NCI-H2171 treated with DMSO at 0.1 percent for 48 hours (cell line): ENCODE measurements around the gene FCGR3A.
A peak's percentile ranks its signal among the peaks of the same experiment; 100 is the strongest.
"Not testable (repeated sequence)": the region's sequence is repeated elsewhere in the genome, so short reads cannot be mapped to it uniquely, and the experiment has no call there.

Experiments used
- DNase-seq: peaks from one replicate; lab custom pipeline; 2025; lab: John Stamatoyannopoulos, UW

The FCGR3A gene

DNA sequence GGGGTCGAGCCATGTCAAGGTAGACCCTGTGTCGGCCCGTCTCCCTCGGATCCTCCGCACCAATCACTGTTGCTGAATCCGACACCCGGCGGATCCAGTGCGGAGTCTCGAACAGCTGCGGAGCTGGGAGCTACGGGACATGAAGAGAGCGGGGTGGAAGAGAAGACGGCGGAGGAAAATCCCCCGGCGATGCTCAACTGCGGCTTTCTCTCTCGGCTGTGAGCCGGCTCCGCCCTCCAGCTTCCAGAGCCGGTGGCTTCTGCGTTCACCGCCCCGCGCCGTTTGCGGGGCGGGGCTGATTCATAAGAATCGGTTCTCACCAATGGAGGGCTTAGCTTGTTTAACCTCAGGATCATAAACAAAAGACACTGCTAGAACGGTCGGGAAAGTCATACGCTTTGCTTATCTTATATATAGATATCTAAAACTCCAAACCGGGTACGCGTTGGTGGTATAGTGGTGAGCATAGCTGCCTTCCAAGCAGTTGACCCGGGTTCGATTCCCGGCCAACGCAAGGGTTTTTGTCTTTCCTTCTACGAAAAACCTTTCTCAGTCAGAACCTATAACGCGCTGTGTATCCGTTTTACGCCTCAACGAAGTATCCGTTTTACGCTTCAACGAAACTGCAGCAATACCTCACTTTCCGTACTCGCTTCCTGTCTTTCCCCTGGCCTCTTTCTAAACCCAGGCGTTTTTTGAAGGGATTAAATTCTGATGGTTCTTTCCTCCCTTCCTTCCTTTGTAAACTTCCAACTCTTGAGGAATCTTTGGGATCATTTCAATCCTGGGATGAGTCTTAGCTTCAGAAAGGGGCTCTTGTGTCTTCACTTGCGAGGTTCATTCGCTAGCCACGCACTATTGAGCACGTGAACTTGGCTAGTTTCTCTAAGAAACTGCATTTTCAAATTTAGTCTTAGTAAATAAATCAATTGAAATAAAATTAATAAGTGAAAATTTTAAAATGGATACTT is 18.7 kb downstream of the FCGR3A start:
- DNase-seq, result peak; percentile 90

DNA sequence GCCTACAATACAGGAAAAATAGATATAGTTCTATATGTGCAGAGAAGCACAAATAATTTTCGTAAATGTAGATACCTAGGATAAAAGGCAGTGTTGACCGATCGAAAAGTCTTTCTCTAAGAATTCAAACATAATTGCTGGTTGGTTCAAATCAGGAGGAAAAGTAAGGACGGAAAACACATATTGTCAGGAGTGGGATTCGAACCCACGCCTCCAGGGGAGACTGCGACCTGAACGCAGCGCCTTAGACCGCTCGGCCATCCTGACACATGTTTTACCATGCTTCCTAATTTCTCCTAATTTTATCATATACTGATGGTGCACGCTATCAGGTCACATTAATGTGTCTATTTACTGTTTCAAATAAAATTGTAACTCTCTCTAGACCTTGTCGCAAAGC is 19.5 kb downstream of the FCGR3A start:
- peak; percentile 55 for DNase-seq

GRCh38 chr1:161529463-161530104 is 20.0 kb downstream of the FCGR3A start:
- DNase-seq, result not testable (repeated sequence)

- not testable (repeated sequence) for DNase-seq
These were observed 21.1 kb downstream of the FCGR3A start for GRCh38 chr1:161528550-161528949.

GRCh38 chr1:161525918-161526317 is 23.7 kb downstream of the FCGR3A start:
- DNase-seq, result not testable (repeated sequence)

DNA sequence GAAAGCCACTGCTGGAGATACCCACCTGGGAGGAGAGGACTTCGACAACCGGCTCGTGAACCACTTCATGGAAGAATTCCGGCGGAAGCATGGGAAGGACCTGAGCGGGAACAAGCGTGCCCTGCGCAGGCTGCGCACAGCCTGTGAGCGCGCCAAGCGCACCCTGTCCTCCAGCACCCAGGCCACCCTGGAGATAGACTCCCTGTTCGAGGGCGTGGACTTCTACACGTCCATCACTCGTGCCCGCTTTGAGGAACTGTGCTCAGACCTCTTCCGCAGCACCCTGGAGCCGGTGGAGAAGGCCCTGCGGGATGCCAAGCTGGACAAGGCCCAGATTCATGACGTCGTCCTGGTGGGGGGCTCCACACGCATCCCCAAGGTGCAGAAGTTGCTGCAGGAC is 24.3 kb downstream of the FCGR3A start:
- DNase-seq, result not testable (repeated sequence)

DNA sequence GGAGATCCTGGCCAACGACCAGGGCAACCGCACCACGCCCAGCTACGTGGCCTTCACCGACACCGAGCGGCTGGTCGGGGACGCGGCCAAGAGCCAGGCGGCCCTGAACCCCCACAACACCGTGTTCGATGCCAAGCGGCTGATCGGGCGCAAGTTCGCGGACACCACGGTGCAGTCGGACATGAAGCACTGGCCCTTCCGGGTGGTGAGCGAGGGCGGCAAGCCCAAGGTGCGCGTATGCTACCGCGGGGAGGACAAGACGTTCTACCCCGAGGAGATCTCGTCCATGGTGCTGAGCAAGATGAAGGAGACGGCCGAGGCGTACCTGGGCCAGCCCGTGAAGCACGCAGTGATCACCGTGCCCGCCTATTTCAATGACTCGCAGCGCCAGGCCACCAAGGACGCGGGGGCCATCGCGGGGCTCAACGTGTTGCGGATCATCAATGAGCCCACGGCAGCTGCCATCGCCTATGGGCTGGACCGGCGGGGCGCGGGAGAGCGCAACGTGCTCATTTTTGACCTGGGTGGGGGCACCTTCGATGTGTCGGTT is 24.8 kb downstream of the FCGR3A start:
- not testable (repeated sequence) for DNase-seq

DNA sequence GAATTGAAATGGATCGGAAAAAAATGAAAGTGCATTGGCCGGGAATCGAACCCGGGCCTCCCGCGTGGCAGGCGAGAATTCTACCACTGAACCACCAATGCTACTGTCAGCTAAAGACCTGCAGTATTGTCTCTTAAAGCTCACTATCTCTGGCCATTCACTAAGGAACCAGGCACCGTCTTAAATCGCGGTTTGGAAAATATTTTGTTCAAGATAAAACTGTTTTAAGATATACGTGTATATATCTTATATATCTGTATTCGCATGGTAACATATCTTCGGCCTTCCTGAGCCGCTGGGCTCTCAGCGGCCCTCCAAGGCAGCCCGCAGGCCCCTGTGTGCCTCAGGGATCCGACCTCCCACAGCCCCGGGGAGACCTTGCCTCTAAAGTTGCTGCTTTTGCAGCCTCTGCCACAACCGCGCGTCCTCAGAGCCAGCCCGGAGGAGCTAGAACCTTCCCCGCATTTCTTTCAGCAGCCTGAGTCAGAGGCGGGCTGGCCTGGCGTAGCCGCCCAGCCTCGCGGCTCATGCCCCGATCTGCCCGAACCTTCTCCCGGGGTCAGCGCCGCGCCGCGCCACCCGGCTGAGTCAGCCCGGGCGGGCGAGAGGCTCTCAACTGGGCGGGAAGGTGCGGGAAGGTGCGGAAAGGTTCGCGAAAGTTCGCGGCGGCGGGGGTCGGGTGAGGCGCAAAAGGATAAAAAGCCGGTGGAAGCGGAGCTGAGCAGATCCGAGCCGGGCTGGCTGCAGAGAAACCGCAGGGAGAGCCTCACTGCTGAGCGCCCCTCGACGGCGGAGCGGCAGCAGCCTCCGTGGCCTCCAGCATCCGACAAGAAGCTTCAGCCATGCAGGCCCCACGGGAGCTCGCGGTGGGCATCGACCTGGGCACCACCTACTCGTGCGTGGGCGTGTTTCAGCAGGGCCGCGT is 25.5 kb downstream of the FCGR3A start, which contains the start of gene HSPA6:
Gene HSPA6 (plus strand): TSS at position 724 of the 925 bp plus-strand sequence. CDS start 119 bp downstream, at position 843.
- DNase-seq, result peak; percentile 75

DNA sequence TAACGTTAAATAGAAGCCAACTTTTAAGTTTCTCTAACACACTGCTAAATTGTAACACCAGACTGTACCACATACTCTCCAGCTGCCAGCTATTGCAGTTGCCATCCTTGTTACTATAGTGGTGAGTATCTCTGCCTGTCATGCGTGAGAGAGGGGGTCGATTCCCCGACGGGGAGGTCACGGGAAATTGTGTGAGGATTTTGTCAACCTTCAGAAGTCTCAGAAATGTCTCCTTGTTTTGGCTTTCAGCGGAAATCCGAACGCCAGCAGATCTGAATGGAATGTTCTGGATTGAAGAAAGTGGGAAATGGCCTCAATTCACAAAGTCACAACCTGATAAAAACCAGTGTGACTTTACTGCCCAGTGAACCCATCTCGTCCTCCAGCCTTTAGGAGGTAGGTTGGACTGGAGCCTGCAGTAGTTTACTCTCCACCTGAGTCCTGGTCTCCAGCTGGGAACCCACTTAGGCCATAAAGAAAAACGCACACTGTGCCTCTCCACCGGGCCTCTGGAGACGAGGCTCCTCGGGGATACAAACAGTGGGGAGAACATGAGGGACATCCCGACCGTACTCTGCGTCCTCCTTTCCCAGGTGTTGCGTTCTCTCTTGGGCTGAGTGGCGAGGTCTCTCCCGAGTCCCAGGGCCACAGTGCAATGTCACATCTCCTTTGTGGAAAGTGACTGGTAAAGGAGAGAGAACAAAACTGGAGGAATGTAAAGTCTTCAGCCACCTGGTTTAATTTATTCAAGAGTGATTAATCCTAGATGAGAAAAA is 26.4 kb downstream of the FCGR3A start:
- DNase-seq, result not testable (repeated sequence)

- DNase-seq, result not testable (repeated sequence)
These were observed 35.7 kb downstream of the FCGR3A start for GRCh38 chr1:161513953-161514352.

DNA sequence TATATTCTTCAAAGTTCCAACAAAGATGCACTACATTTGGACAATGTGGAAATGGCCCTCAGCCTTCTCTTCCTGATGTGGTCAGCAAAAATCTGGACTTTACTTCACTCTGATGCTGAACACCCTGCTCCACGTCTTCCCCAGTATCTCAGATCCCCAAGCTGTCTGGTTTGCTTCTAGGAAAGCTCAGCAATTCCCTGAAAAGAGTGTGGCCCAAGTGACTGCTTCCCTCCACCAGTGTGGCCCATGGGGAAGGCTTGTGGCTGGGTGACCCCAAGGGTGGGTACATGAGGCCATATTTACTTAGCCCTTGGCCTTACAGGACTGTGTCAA is 36.2 kb downstream of the FCGR3A start:
- DNase-seq, result not testable (repeated sequence)

- DNase-seq, result not testable (repeated sequence)
These were observed 36.8 kb downstream of the FCGR3A start for GRCh38 chr1:161512636-161513447.

GRCh38 chr1:161511756-161512060 is 37.9 kb downstream of the FCGR3A start:
- DNase-seq, result no peak

- DNase-seq, result no peak
These were observed 38.4 kb downstream of the FCGR3A start for GRCh38 chr1:161511018-161511755.

GRCh38 chr1:161510477-161510876 is 39.1 kb downstream of the FCGR3A start:
- no peak for DNase-seq

- DNase-seq, result no peak
These were observed 43.0 kb downstream of the FCGR3A start for GRCh38 chr1:161506336-161507223.

DNA sequence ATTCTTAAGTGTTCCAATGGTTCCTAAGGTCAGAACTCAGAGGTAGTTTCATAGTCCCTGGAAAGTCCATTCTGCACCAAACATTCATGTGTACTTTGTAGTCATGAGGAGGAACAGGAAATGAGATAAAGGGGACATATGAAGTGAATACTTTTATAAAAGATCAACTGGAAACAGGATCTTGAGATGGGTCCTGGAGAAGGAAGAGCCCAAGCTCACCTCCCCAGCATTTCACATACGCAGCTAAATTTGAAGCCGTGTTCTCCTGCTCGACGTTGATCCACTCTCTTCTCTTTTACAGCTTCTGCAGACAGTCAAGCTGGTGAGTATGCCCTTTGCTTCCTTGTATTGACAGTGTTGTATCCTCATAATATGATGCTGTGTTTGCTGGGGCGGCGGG is 43.9 kb downstream of the FCGR3A start:
- DNase-seq, result no peak

- no peak for DNase-seq
These were observed 46.2 kb downstream of the FCGR3A start for GRCh38 chr1:161503394-161503748.
